SH-SY5Y (cell line): Measurements from ENCODE around the gene BTBD9.

ENCODE experiments used
- GATA2 ChIP-seq: IDR thresholded peaks from 2 replicates; pipeline ENCODE4 v1.6.1; 2011; ENCODE audit warnings: mild to moderate bottlenecking, low read depth, low read length
- GATA3 ChIP-seq: IDR thresholded peaks from 2 replicates; pipeline ENCODE4 v1.6.1; 2011; ENCODE audit warnings: low read depth, mild to moderate bottlenecking, low read length, moderate library complexity

- no peak for TF ChIP-seq GATA3
- TF ChIP-seq GATA2: no peak
Observed at GRCh38 chr6:38651121-38651784, 11.5 kb upstream of the BTBD9 start.
